OCI-LY3 (cell line): ENCODE results near the gene DCPS.

ENCODE experiments used
- CTCF ChIP-seq: fragments of 200-600, 300-600 bp; sonication (generic); IDR thresholded peaks from 2 replicates; pipeline ENCODE4 v1.5.1; 2014; ENCODE audit warnings: antibody characterized with exemption, low read length, low read depth
- EZH2phosphoT487 ChIP-seq: fragments of 200-600 bp; shearing (Covaris generic); IDR thresholded peaks from 2 replicates; pipeline ENCODE4 v1.6.1; 2018; ENCODE audit warnings: antibody characterized with exemption, mixed run types, low read depth

DNA sequence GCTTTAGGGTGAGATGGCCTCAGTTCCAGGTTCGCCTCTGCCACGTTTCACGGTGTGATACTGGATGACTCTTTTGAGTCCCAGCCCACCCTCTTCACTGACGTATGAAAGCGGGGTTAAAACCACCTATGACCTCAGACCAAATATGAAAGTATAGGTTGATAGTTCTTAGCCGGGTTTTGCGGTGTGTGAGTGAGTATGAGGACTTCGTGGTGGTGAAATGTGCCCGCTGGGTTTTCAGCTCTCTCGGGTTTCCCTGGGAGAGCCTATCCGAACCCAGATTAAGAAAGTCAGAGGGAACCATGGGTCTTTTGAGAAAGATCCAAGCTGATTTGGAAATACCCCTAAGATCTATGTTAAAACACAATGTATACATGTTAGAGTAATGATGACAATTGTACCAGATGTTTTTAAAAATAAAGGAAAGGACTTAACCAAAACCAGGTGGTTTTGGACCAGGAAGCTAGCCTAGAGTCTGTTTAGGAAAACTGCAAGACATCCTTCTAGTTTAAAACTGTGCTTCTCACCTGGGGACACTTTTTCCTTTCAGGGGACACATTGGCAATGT is 25.9 kb downstream of the DCPS start:
- no peak for TF ChIP-seq EZH2phosphoT487
- TF ChIP-seq CTCF: no peak
